ENCODE data around the gene FREM2. TPM values are rescaled to one million over a fixed set of nuclear protein-coding genes. Genes with fewer than 3 reads are reported as not detected.

The FREM2 gene
- total RNA-seq, 2 experiments from 2014 or later: not detected

- Histone ChIP-seq H3K9me3 (ENCODE audit: low read length) (no peaks in the 10 kb centered on the region), H3K36me3 (ENCODE audit: insufficient read depth, low read length) (no peaks in the 10 kb centered on the region), H3K27ac (ENCODE audit: low read depth, low read length, poor library complexity, severe bottlenecking) (no peak overlapping the region), H3K9me2 (ENCODE audit: insufficient read depth, low read length) (no peaks in the 10 kb centered on the region), H3K4me1 (ENCODE audit: insufficient read depth, low read length, poor library complexity, severe bottlenecking) (no peaks in the 10 kb centered on the region), H4K20me1 (ENCODE audit: insufficient read depth, low read length) (no peaks in the 10 kb centered on the region), H3K4me2 (ENCODE audit: low read length) (no peak overlapping the region), H3K79me2 (ENCODE audit: insufficient read depth, low read depth, low read length) (no peaks in the 10 kb centered on the region), H2AFZ (ENCODE audit: low read length) (no peak overlapping the region), H3K4me3 (ENCODE audit: low read depth, low read length, poor library complexity, severe bottlenecking) (no peak overlapping the region)
- intact Hi-C loops (cut with micrococcal nuclease; ENCODE audit: unreplicated experiment): no loop called here
- no TSS peak for BruUV-seq (replicated peaks)
- ChIA-PET POLR2A (interaction anchor here (0.6 kb wide), 3 partner anchors 160 to 1576 kb away, joined by 3 to 5 read pairs (median 4); no protein-coding TSS in a partner anchor), CTCF (ENCODE audit: unreplicated experiment) (no interaction called here)
- DNase-seq (ENCODE audit: low spot score): peak; percentile 2
- TF ChIP-seq EZH2phosphoT487 (IDR thresholded peaks at IDR 0.05; ENCODE audit: borderline replicate concordance, low read depth, low read length) (no peak), CTCF (conservative IDR thresholded peaks at IDR 0.05; ENCODE audit: low read length) (peak; percentile 71)
Measured at GRCh38 chr13:38763446-38764381, 76.8 kb downstream of the FREM2 start.

- intact Hi-C loops (cut with micrococcal nuclease; ENCODE audit: unreplicated experiment): no loop called here
- POLR2A ChIA-PET: interaction anchor here (0.7 kb wide), 1 partner anchor 15 kb away, joined by 3 read pairs; no protein-coding TSS in a partner anchor
- Histone ChIP-seq H3K4me1 (ENCODE audit: insufficient read depth, low read length, poor library complexity, severe bottlenecking) (no peaks in the 10 kb centered on the region), H3K27ac (ENCODE audit: low read depth, low read length, poor library complexity, severe bottlenecking) (no peak overlapping the region), H3K4me3 (ENCODE audit: low read depth, low read length, poor library complexity, severe bottlenecking) (no peak overlapping the region), H3K9me2 (ENCODE audit: insufficient read depth, low read length) (no peaks in the 10 kb centered on the region), H3K79me2 (ENCODE audit: insufficient read depth, low read depth, low read length) (no peaks in the 10 kb centered on the region), H3K9me3 (ENCODE audit: low read length) (no peaks in the 10 kb centered on the region), H4K20me1 (ENCODE audit: insufficient read depth, low read length) (no peaks in the 10 kb centered on the region), H2AFZ (ENCODE audit: low read length) (no peak overlapping the region), H3K36me3 (ENCODE audit: insufficient read depth, low read length) (no peaks in the 10 kb centered on the region), H3K4me2 (ENCODE audit: low read length) (no peak overlapping the region)
- TF ChIP-seq EZH2phosphoT487 (IDR thresholded peaks at IDR 0.05; ENCODE audit: borderline replicate concordance, low read depth, low read length) (no peak), CTCF (conservative IDR thresholded peaks at IDR 0.05; ENCODE audit: low read length) (no peak)
- no TSS peak for BruUV-seq (replicated peaks)
- CTCF ChIA-PET (ENCODE audit: unreplicated experiment): no interaction called here
- no peak for DNase-seq (ENCODE audit: low spot score)
Measured at GRCh38 chr13:38766799-38767198, 79.9 kb downstream of the FREM2 start.

Measured in OCI-LY7 (cell line).